ENCODE measurements around the gene CINP. TPM values are rescaled to one million over a fixed set of nuclear protein-coding genes. Genes with fewer than 3 reads are reported as not detected.

Gene CINP
- total RNA-seq, 2 experiments from 2014 or later: 47.8 to 52.2 TPM

DNA sequence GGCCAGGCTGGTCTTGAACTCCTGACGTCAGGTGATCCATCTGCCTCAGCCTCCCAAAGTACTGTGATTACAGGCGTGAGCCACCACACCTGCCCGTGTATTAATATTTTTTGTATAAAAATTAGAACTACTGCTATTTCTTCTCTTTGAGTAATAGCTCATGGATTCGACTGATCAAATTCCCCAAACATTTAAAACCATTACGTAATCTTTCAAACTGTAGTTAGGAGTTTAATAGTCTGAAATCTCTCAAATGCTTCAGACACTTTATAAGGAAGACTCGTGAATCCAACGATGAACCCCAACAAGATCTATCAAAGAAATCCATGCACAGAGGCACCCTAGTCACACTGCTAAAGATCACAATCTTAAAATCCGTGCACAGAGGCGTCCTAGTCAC, 16.1 kb upstream of the CINP start:
- H3K27me3 Mint-ChIP-seq: no peaks in the 10 kb centered on the region
- H3K27ac Mint-ChIP-seq: no peak overlapping the region

DNA sequence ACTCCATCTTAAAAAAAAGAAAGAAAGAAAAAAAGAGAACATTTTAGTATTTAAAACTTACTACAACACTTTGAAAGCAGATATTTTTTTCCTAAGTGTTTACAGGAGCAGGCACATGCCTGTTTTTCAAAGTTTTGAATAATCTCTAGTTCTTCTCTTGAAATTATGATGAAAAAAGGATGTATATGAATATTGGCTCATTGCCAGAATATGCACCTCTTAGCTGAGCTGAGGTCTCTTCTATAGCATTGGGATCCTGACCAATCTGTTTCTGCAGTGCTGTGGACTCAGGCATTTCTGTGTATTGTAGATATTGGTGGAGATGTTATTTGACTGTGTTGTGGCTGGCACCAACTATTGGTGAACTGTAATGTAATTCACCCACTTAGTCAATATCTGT, 15.0 kb upstream of the CINP start:
- no peaks in the 10 kb centered on the region for H3K9me3 Mint-ChIP-seq
- intact Hi-C loops (cut with micrococcal nuclease): no loop called here
- TF ChIP-seq, protein P1, sequence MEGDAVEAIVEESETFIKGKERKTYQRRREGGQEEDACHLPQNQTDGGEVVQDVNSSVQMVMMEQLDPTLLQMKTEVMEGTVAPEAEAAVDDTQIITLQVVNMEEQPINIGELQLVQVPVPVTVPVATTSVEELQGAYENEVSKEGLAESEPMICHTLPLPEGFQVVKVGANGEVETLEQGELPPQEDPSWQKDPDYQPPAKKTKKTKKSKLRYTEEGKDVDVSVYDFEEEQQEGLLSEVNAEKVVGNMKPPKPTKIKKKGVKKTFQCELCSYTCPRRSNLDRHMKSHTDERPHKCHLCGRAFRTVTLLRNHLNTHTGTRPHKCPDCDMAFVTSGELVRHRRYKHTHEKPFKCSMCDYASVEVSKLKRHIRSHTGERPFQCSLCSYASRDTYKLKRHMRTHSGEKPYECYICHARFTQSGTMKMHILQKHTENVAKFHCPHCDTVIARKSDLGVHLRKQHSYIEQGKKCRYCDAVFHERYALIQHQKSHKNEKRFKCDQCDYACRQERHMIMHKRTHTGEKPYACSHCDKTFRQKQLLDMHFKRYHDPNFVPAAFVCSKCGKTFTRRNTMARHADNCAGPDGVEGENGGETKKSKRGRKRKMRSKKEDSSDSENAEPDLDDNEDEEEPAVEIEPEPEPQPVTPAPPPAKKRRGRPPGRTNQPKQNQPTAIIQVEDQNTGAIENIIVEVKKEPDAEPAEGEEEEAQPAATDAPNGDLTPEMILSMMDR (IDR thresholded peaks at IDR 0.05): no peak
- no peak overlapping the region for H3K27ac Mint-ChIP-seq
- peaks cover 16% of the 10 kb centered on the region for H3K4me1 Mint-ChIP-seq (ENCODE audit: low read depth)
- ATAC-seq: no peak
- H3K27me3 Mint-ChIP-seq: no peaks in the 10 kb centered on the region
- H3K36me3 Mint-ChIP-seq (ENCODE audit: low read depth): peaks cover 5% of the 10 kb centered on the region
- ChIA-PET CTCF (no interaction called here), POLR2A (no interaction called here)
- no peak overlapping the region for H3K4me3 Mint-ChIP-seq
- no peak for DNase-seq

More for the DNA sequence above, 16.1 kb upstream of the CINP start:
- CTCF ChIA-PET: no interaction called here
- Mint-ChIP-seq H3K9me3 (no peaks in the 10 kb centered on the region), H3K4me3 (no peak overlapping the region), H3K36me3 (ENCODE audit: low read depth) (peaks cover 5% of the 10 kb centered on the region), H3K4me1 (ENCODE audit: low read depth) (peaks cover 10% of the 10 kb centered on the region)
- POLR2A ChIA-PET: no interaction called here
- ATAC-seq (no peak), DNase-seq (no peak)
- TF ChIP-seq, protein P1 (IDR thresholded peaks at IDR 0.05): no peak
- intact Hi-C loops (cut with micrococcal nuclease): no loop called here

DNA sequence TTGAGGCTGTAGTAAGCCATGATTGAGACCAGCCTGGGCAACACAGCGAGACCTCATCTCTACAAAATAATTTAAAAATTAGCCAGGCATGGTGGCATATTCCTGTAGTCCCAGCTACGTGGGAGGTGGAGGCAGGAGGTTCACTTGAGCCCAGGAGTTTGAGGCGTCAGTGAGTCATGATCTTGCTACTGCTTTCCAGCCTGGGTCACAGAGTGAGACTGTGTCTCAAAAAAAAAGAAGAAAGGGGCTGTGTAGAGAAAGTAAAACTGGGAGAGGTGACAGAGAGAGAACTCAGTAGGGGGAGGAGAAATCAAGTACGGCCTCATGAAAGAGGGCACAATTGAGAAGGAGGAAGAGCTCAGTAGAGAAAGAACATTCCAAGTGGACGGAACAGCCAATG, 12.4 kb upstream of the CINP start:
- DNase-seq: peak; percentile 18
- peaks cover 3% of the 10 kb centered on the region for H3K36me3 Mint-ChIP-seq (ENCODE audit: low read depth)
- ATAC-seq: peak; percentile 91
- TF ChIP-seq, protein P1 (IDR thresholded peaks at IDR 0.05): no peak
- H3K4me1 Mint-ChIP-seq (ENCODE audit: low read depth): peaks cover 22% of the 10 kb centered on the region
- H3K4me3 Mint-ChIP-seq: no peak overlapping the region
- H3K27me3 Mint-ChIP-seq: no peaks in the 10 kb centered on the region
- ChIA-PET CTCF (interaction anchor here (1.5 to 2.2 kb wide), 4 partner anchors 11 to 63 kb away, joined by 3 to 9 read pairs (median 6); partner anchors contain the start of genes CINP and TECPR2), POLR2A (interaction anchor here (0.6 to 1.1 kb wide), 4 partner anchors 13 to 218 kb away, joined by 3 to 8 read pairs (median 4); partner anchors contain the start of genes CINP and TECPR2)
- intact Hi-C loops (cut with micrococcal nuclease): no loop called here
- H3K27ac Mint-ChIP-seq: peak overlapping the region; percentile 67
- no peaks in the 10 kb centered on the region for H3K9me3 Mint-ChIP-seq

DNA sequence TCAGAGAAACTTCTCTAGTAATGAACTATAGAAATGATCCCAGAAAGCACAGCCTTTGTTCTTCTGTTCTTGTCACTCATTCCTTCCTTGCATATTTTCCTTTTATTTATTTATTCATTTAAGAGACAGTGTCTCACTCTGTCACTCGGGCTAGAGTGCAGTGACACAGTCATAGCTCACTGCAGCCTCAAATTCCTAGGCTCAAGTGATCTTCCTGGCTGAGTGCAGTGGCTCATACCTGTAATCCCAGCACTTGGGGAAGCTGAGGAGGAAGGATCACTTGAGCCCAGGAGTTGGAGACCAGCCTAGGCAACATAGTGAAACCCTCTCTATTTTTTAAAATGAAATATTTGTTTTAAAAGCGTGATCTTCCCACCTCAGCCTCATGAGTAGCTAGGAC, 11.6 kb upstream of the CINP start:
- ChIA-PET CTCF (interaction anchor here (1.5 to 1.9 kb wide), 3 partner anchors 12 to 64 kb away, joined by 3 to 9 read pairs (median 4); partner anchors contain the start of genes CINP and TECPR2), POLR2A (interaction anchor here (0.8 kb wide), 1 partner anchor 39 kb away, joined by 3 read pairs; no protein-coding TSS in a partner anchor)
- Mint-ChIP-seq H3K4me1 (ENCODE audit: low read depth) (peaks cover 22% of the 10 kb centered on the region), H3K27me3 (no peaks in the 10 kb centered on the region), H3K4me3 (no peak overlapping the region), H3K27ac (no peak overlapping the region), H3K36me3 (ENCODE audit: low read depth) (peaks cover 3% of the 10 kb centered on the region), H3K9me3 (no peaks in the 10 kb centered on the region)
- DNase-seq (no peak), ATAC-seq (no peak)
- TF ChIP-seq, protein P1 (IDR thresholded peaks at IDR 0.05): no peak
- intact Hi-C loops (cut with micrococcal nuclease): no loop called here

DNA sequence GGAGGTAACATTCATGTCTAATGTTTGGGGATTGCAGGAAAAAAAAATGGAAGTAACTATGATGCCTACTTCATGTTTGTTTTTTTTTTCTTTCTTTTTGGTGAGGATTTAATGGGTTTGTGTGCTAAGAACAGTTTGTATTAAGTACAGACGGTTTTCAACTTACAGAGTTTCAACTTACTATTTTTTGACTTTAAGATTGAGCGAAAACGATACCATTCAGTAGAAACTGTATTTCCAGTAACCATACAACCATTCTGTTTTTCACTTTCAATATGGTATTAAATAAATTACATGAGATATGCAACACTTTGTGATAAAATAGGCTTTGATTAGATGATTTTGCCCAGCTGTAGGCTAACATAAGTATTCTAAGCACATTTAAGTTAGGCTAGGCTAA, 10.4 kb upstream of the CINP start:
- H3K9me3 Mint-ChIP-seq: no peaks in the 10 kb centered on the region
- no peak overlapping the region for H3K27ac Mint-ChIP-seq
- H3K27me3 Mint-ChIP-seq: no peaks in the 10 kb centered on the region
- TF ChIP-seq, protein P1 (IDR thresholded peaks at IDR 0.05): no peak
- no peak for ATAC-seq
- DNase-seq: no peak
- no peak overlapping the region for H3K4me3 Mint-ChIP-seq
- intact Hi-C loops (cut with micrococcal nuclease): no loop called here
- POLR2A ChIA-PET: no interaction called here
- H3K4me1 Mint-ChIP-seq (ENCODE audit: low read depth): peaks cover 30% of the 10 kb centered on the region
- H3K36me3 Mint-ChIP-seq (ENCODE audit: low read depth): peaks cover 1% of the 10 kb centered on the region
- CTCF ChIA-PET: no interaction called here

All from activated CD8-positive, alpha-beta T cell treated with anti-CD3 and anti-CD28 coated beads for 36 hours (primary cell).